Germinal center (tissue), 1 donor: Measurements from ENCODE around the gene C2orf49.

Source experiments
- DNase-seq: peaks from one replicate; pipeline ENCODE4 v3.0.0; 2012; ENCODE audit warnings: mixed read lengths, low spot score

C2orf49 gene

DNA sequence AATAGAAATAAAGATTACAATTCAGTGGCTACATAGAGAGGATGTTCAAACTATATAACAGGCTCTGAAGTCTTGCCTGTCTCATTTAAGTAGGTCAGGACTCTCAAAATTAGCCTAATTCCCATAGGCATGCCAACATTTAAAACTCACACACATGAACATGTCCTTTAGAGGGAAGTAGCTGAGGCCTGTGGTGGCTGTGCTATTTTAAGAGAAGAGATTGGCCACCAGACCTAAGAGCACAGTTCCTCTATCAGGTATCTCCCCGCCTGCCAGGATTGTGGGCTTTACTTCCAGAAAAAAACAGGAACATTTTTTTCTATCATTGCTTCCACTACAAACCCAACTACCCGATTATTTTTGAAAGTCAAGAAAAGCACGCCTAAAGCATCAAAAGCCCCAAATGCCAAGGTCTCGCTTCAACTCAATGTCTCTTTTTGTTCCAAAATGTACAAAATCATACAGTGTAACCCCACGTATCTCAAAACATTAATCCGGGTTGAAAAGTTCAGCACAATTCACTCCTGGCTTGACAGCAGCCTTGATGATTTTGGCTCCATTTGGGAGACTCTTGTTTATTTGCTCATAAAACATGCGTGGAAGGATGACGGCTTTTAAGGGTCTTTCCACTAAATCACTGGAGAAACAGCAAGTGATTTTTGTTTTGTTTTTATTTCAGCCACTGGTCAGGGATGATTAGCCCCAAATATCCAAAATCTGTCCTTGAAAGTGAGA lies 46.3 kb downstream of the C2orf49 start:
- DNase-seq = no peak

- no peak for DNase-seq
These were observed 46.9 kb downstream of the C2orf49 start for GRCh38 chr2:105384216-105384615.

DNA sequence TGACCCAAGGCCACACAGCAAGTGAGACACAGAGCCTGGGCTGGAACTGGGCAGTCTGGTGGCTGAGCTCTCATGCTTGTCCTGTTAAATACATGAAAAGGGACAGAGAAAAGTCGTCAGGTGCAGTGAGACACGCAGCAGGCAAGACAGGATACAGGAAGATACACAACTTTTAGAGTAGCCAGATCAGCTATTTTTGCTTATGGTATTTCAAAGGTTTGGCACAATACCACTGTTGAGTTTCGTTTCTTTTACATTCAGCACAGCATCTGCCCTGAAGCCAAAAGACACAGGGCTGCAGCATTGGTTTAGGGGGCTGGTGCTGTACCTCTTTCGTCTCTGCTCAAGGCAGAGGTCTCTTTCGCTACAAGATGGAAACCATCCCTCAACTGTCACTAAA lies 47.5 kb downstream of the C2orf49 start:
- no peak for DNase-seq

- no peak for DNase-seq
These were observed 48.6 kb downstream of the C2orf49 start for GRCh38 chr2:105385731-105386540.

DNA sequence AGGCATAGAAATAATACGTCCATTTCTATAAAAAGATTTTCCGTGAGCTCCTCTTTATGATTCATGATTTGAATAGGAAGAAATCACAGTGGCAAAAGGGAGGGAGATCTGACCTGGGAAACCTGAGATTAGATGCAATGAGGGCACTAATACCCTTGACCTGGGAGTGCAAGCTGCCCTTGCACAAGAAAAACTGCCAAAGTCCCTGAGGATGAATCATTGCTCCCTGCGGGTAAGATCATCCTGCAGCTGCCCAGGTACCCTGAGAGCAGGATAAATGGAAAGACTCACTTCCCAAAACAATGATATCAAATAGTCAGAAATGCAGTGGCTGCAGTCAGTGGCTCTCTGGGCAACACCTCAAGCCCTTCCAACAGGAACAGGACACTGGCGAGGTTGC lies 49.9 kb downstream of the C2orf49 start:
- DNase-seq = no peak

DNA sequence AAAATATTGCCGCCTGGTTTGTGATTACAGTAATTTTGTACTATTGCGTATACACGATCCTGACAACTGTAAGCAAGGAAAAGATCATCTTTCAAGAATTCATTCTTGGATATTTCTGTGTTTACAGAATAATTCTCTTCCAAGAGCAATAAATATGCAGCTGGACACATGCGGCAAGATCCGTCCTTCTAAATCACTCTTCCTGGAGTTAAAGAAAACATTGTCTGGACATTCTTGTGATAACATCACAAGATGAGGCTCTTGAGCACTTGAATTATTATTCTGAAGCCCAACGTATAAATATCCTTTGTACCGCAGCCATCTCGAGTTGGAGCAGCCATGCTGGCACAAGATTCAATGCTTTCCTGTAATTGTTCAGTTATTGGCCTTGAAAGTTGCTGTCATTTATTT lies 51.6 kb downstream of the C2orf49 start:
- no peak for DNase-seq

DNA sequence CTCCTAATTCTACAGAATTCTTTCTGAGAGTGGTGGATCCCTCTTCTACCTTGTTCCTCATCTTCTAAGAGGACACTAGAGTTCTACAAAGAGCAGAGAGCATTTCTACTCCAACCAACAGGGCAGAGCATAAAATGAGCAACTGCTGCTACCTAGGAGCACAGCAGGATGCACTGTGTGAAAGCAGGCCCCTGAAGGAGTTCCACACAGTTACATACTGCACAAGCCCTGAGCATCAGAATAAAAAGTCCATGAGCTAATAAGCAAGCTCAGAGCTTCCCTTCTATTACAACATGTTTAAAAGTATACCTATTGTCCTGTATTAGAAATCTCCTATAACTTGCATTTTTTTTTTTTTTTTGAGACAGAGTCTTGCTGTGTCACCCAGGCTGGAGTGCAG lies 53.1 kb downstream of the C2orf49 start:
- no peak for DNase-seq

GRCh38 chr2:105391058-105391627 lies 53.8 kb downstream of the C2orf49 start:
- DNase-seq = no peak

GRCh38 chr2:105391763-105392662 lies 54.7 kb downstream of the C2orf49 start:
- DNase-seq = no peak

- DNase-seq = no peak
These were observed 56.2 kb downstream of the C2orf49 start for GRCh38 chr2:105393373-105394055.

GRCh38 chr2:105394951-105395611 lies 57.7 kb downstream of the C2orf49 start:
- no peak for DNase-seq

- DNase-seq = no peak
These were observed 58.4 kb downstream of the C2orf49 start for GRCh38 chr2:105395691-105396090.

DNA sequence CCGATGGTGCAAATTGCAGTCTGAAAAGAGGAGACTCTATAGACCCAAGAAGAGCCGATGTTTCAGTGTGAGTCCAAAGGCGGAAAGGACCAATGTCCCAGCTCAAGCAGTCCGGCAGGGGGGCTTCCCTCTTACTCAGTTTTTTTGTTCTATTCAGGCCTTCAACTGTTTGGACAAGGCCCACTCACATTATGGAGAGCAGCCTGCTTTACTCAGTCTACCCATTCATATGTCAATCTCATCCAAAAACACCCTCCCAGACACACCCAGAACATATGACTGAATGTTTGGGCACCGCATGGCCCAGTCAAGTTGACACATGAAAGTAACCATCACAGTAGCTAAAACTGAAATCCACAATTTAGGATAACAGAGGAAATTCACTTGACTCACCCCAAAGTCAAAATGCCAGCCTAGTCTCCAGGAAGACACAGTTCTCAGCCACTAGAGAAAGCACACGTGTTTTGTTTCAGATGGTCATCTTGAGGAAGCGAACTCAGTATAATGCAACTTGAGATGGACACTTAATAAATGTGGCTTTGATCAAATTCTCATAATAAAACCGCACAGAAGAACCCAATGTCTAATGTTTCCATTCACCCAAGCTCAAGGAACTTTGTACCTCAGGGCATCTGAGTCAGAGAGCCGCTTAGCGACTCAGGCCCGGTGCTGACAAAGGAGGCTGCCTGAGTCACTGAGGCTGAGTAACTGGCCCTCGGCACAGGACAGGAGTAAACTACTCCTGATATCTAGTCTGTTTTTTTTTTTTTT lies 59.1 kb downstream of the C2orf49 start:
- DNase-seq = no peak

- DNase-seq = no peak
These were observed 59.8 kb downstream of the C2orf49 start for GRCh38 chr2:105397025-105397722.

GRCh38 chr2:105397953-105398335 lies 60.6 kb downstream of the C2orf49 start:
- DNase-seq = no peak

DNA sequence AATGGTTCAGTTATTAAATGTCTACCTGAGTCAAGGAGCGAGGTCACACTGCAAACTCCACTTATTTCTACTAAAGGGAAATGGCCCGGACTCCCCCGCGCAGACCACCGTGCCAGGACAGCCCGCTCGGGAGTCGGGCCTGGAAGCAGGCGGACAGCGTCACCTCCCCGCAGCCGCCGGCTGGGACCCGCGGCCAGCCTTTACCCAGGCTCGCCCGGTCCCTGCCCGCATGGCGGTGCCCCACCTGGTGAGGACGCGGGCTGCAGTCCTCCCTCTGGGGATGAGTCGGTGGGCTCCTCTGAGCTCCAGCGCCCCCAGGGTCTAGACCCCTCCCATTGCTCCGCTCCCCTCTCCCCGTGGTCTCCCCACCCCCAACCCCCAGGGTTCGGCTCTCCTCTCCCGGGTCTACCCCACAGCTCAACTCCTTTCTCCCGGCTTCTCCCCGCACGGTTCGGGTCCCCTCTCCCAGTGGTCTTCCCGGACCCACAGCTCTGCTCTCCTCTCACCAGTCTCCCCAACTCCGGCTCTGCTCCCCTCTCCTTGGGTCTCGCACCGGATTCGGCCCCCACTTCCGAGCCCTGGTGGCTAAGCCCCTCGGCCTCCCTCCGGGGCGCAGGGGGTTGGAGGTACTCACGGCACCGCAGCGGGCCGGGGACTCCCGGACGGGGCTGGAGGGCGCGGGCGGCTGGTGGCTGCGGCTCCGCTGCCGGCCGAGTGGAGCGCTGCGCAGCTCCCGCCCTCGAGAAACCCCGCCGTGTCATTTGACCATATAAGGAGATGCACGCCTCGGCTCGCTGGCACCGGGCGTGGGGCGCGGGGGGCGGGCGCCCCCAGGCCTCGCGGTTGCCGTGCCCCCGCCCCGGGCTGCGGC lies 61.2 kb downstream of the C2orf49 start, which contains the start of gene FHL2:
Gene FHL2 (minus strand): TSS at position 716 of the 871 bp plus-strand sequence. CDS start 12,535 bp downstream, outside the sequence.
- DNase-seq = peak; percentile 67
